Testis (tissue), 3 donors: ENCODE results near the gene HRK. TPM values are rescaled to one million over a fixed set of nuclear protein-coding genes. Genes with fewer than 3 reads are reported as not detected.

ENCODE experiments used
- DNase-seq: peaks from one replicate; pipeline ENCODE4 v3.0.0-alpha.2; 2019
- H3K27ac ChIP-seq, 2 donors: fragments of 200-600 bp; sonication (generic); one replicate each; pipeline ENCODE4 v1.5.1; 2019
- H3K27me3 ChIP-seq: fragments of 200-600 bp; sonication (generic); one replicate; pipeline ENCODE4 v1.5.1; 2019
- H3K36me3 ChIP-seq: fragments of 200-600 bp; sonication (generic); one replicate; pipeline ENCODE4 v1.5.1; 2017; ENCODE audit warnings: low read depth; ENCODE audit errors: missing control alignments
- H3K4me1 ChIP-seq: fragments of 200-600 bp; sonication (generic); one replicate; pipeline ENCODE4 v1.5.1; 2019
- H3K4me3 ChIP-seq, 2 donors: fragments of 200-600 bp; sonication (generic); one replicate each; pipeline ENCODE4 v1.5.1; 2017 to 2019
- H3K9me3 ChIP-seq: fragments of 200-600 bp; sonication (generic); one replicate; pipeline ENCODE4 v1.5.1; 2017
- CTCF ChIP-seq, 3 experiments: fragments of 450-650 bp in 2 of 3; fragments of 200-600 bp in 1 of 3; sonication (generic) in 1 of 3; IDR thresholded peaks; one replicate each; pipeline ENCODE4 v1.5.1; 2016 to 2019; ENCODE audit warnings: antibody characterized with exemption in 3 of 3, mild to moderate bottlenecking in 2 of 3, moderate library complexity in 1 of 3
- POLR2A ChIP-seq: fragments of 450-650 bp; IDR thresholded peaks from one replicate; pipeline ENCODE4 v1.6.1; 2017; ENCODE audit warnings: antibody characterized with exemption, mild to moderate bottlenecking, moderate library complexity
- WGBS, 2 donors: methylation state at CpG; one replicate each; pipeline ENCODE4 v1.1.5; 2018; 5-methylcytosine and 5-hydroxymethylcytosine counted together
- intact Hi-C: fragments of 100-400 bp; cut with DNase I; formaldehyde crosslinking; loops from one replicate; pipeline ENCODE4 v1.15.1; 2023; ENCODE audit warnings: low total_unique reads
- polyA plus RNA-seq: library from polyadenylated mRNA; stranded (reverse); fragments of 350-450 nt; fragmentation: Illumina TruSeq; extraction: RNeasy Lipid Tissue Mini Kit (QIAGEN cat#74804); gene quantifications from one replicate; pipeline ENCODE4 v1.2.3, GENCODE V29; 2014; ENCODE audit warnings: low read depth, low replicate concordance; ENCODE audit not compliant: insufficient read depth
- total RNA-seq, 2 donors: library from RNA; depleted of rRNA; stranded (reverse); fragments of >200 nt; gene quantifications; one replicate each; pipeline ENCODE4 v1.2.3, GENCODE V29; 2016

The HRK gene
- total and polyA plus RNA-seq, 3 donors from 2014 or later, result 0.57 to 2.5 (median 1.4) TPM

GRCh38 chr12:116876151-116876869 lies 4.9 kb downstream of the HRK start:
- intact Hi-C loops, result no loop called here

GRCh38 chr12:116874324-116874995 lies 6.8 kb downstream of the HRK start:
- Histone ChIP-seq H3K4me3 (no peak overlapping the region), H3K27me3 (no peaks in the 10 kb centered on the region), H3K4me1 (peaks cover 8% of the 10 kb centered on the region), H3K27ac (no peak overlapping the region), H3K9me3 (no peaks in the 10 kb centered on the region), H3K36me3 (no peaks in the 10 kb centered on the region)
- DNase-seq, result no peak
- TF ChIP-seq POLR2A (no peak), CTCF (IDR thresholded peaks at IDR 0.05) (no peak)
- WGBS, 2 donors, result 94 to 96% methylated on average over 4 of the region's 4 CpGs
- intact Hi-C loops, result no loop called here

More at GRCh38 chr12:116876151-116876869, 4.9 kb downstream of the HRK start:
- Histone ChIP-seq H3K27me3 (no peaks in the 10 kb centered on the region), H3K36me3 (no peaks in the 10 kb centered on the region), H3K9me3 (no peaks in the 10 kb centered on the region), H3K4me1 (peaks cover 11% of the 10 kb centered on the region), H3K4me3 (no peak overlapping the region), H3K27ac (peak overlapping the region in 1 of 2 donors; percentile 31)
- TF ChIP-seq CTCF (IDR thresholded peaks at IDR 0.05), result no peak
- no peak for TF ChIP-seq POLR2A
- WGBS, 2 donors, result 20 to 32% methylated on average over 11 to 19 of the region's 19 CpGs
- peak; percentile 80 for DNase-seq

GRCh38 chr12:116870306-116870705 lies 10.9 kb downstream of the HRK start:
- WGBS, 2 donors, result 64 to 78% methylated on average over 4 of the region's 4 CpGs

GRCh38 chr12:116867523-116867922 lies 13.7 kb downstream of the HRK start:
- H3K9me3 ChIP-seq, result no peaks in the 10 kb centered on the region
- 93 to 95% methylated on average over 2 of the region's 2 CpGs for WGBS, 2 donors
- no peaks in the 10 kb centered on the region for H3K4me1 ChIP-seq
- no peak overlapping the region for H3K27ac ChIP-seq
- TF ChIP-seq CTCF (IDR thresholded peaks at IDR 0.05) (no peak), POLR2A (no peak)
- DNase-seq, result no peak
- no peaks in the 10 kb centered on the region for H3K36me3 ChIP-seq
- no peak overlapping the region for H3K4me3 ChIP-seq
- H3K27me3 ChIP-seq, result no peaks in the 10 kb centered on the region
- intact Hi-C loops, result no loop called here

More at GRCh38 chr12:116870306-116870705, 10.9 kb downstream of the HRK start:
- H3K27ac ChIP-seq, result no peak overlapping the region
- no peak for TF ChIP-seq POLR2A
- no peak for TF ChIP-seq CTCF (IDR thresholded peaks at IDR 0.05)
- no peaks in the 10 kb centered on the region for H3K36me3 ChIP-seq
- no peaks in the 10 kb centered on the region for H3K4me1 ChIP-seq
- no peak overlapping the region for H3K4me3 ChIP-seq
- peak; percentile 56 for DNase-seq
- H3K27me3 ChIP-seq, result no peaks in the 10 kb centered on the region
- intact Hi-C loops, result no loop called here
- H3K9me3 ChIP-seq, result no peaks in the 10 kb centered on the region
